Measurements from ENCODE around the gene TEKTIP1.

The TEKTIP1 gene

GRCh38 chr19:3545669-3546034 lies 6.7 kb downstream of the TEKTIP1 start:
- Histone ChIP-seq H3K9ac (no peak overlapping the region), H3K36me3 (peaks cover 75% of the 10 kb centered on the region), H3K27ac (no peak overlapping the region), H3K9me3 (no peaks in the 10 kb centered on the region), H3K4me1 (no peaks in the 10 kb centered on the region), H3K4me2 (no peak overlapping the region), H4K20me1 (peaks cover 84% of the 10 kb centered on the region), H3K27me3 (no peaks in the 10 kb centered on the region), H3K4me3 (no peak overlapping the region)
- TF ChIP-seq Cebpa-rat (IDR thresholded peaks at IDR 0.05), result no peak

DNA sequence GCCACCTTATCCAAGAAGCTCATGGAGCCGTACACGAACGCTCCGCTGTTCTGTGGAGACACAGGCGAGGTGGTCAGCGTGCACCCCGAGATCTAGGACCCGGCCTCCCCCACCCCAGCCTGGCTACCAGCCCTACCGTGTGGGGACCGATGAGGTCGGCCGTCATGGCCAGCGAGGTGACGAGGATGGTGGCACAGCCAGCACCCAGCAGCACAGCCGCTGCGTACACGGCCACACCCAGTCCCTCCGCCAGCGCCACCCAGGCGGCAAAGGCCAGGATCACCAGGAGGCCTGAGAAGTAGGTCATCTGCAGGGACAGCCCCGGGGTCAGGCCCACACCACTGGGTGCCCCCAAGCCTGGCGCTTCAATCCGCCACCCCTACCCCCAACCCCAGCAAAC lies 7.1 kb downstream of the TEKTIP1 start:
- Histone ChIP-seq H3K4me3 (no peak overlapping the region), H4K20me1 (peaks cover 88% of the 10 kb centered on the region), H3K9ac (no peak overlapping the region), H3K4me2 (no peak overlapping the region), H3K4me1 (peaks cover 1% of the 10 kb centered on the region; the same call in 1 of the 2 replicates), H3K27ac (no peak overlapping the region), H3K27me3 (no peaks in the 10 kb centered on the region), H3K9me3 (no peaks in the 10 kb centered on the region), H3K36me3 (peaks cover 80% of the 10 kb centered on the region)
- no peak for TF ChIP-seq Cebpa-rat (IDR thresholded peaks at IDR 0.05)

DNA sequence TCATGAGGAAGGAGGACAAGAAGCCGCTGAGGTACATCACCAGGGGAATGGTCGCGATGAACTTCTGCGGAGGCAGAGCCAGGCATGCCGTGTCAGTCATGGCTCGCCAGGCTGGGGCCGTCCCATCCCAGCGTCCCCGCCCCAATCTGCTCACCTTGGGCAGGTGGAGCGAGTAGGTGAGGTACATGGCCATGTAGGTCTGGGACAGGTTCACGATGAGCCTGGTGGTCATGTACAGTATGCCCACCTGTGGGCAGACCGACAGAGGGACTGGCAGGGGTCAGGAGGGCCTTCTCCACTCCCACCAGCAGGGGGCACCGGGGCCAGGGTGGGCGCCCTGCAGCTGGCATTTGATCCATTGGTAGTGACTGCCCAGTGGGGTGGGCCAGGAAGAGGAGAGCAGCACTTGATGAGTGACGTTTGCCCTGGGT lies 8.3 kb downstream of the TEKTIP1 start:
- Histone ChIP-seq H3K27me3 (no peaks in the 10 kb centered on the region), H3K9me3 (no peaks in the 10 kb centered on the region), H3K4me2 (no peak overlapping the region), H3K4me1 (peaks cover 13% of the 10 kb centered on the region), H3K36me3 (peaks cover 81% of the 10 kb centered on the region), H3K4me3 (no peak overlapping the region), H3K9ac (no peak overlapping the region), H3K27ac (no peak overlapping the region), H4K20me1 (peaks cover 91% of the 10 kb centered on the region)
- no peak for TF ChIP-seq Cebpa-rat (IDR thresholded peaks at IDR 0.05)

GRCh38 chr19:3547767-3548282 lies 8.9 kb downstream of the TEKTIP1 start:
- H3K9me3 ChIP-seq, result no peaks in the 10 kb centered on the region
- no peaks in the 10 kb centered on the region for H3K27me3 ChIP-seq
- no peak for TF ChIP-seq Cebpa-rat (IDR thresholded peaks at IDR 0.05)
- H3K4me2 ChIP-seq, result no peak overlapping the region
- no peak overlapping the region for H3K4me3 ChIP-seq
- H4K20me1 ChIP-seq, result peaks cover 91% of the 10 kb centered on the region
- H3K27ac ChIP-seq, result no peak overlapping the region
- peaks cover 19% of the 10 kb centered on the region for H3K4me1 ChIP-seq
- no peak overlapping the region for H3K9ac ChIP-seq
- H3K36me3 ChIP-seq, result peaks cover 76% of the 10 kb centered on the region

GRCh38 chr19:3548606-3549005 lies 9.6 kb downstream of the TEKTIP1 start:
- Histone ChIP-seq H3K9ac (no peak overlapping the region), H3K36me3 (peaks cover 71% of the 10 kb centered on the region), H3K4me1 (peaks cover 26% of the 10 kb centered on the region), H4K20me1 (peaks cover 91% of the 10 kb centered on the region), H3K27ac (no peak overlapping the region), H3K27me3 (no peaks in the 10 kb centered on the region), H3K4me3 (no peak overlapping the region), H3K4me2 (no peak overlapping the region), H3K9me3 (no peaks in the 10 kb centered on the region)
- no peak for TF ChIP-seq Cebpa-rat (IDR thresholded peaks at IDR 0.05)

DNA sequence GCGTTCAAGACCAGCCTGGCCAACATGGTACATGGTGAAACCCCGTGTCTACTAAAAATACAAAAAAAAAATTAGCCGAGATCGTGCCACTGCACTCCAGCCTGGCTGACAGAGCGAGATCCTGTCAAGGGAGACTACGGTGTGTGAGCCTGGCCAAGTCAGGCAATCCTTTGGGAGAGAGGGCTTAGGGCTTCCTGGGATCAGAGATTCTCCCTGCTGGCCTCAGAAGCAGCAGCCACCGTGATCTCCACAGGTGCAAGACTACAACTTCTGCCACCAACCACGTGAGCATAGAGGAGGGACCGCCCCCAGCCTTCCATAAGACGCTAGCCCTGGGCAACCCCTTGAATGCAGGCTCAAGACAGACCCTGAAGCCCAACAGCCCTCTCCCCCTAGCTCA lies 10.8 kb downstream of the TEKTIP1 start:
- Histone ChIP-seq H3K9me3 (no peaks in the 10 kb centered on the region), H3K36me3 (peaks cover 61% of the 10 kb centered on the region), H4K20me1 (peaks cover 90% of the 10 kb centered on the region), H3K4me1 (peaks cover 38% of the 10 kb centered on the region), H3K4me2 (no peak overlapping the region), H3K4me3 (no peak overlapping the region), H3K27ac (no peak overlapping the region), H3K27me3 (no peaks in the 10 kb centered on the region), H3K9ac (no peak overlapping the region)
- TF ChIP-seq Cebpa-rat (IDR thresholded peaks at IDR 0.05), result no peak

GRCh38 chr19:3550947-3551791 lies 12.2 kb downstream of the TEKTIP1 start:
- Histone ChIP-seq H3K4me1 (peaks cover 52% of the 10 kb centered on the region), H3K27ac (no peak overlapping the region; the same call in 1 of the 2 replicates), H3K4me3 (no peak overlapping the region), H3K4me2 (peak overlapping the region; percentile 95; the same call in 1 of the 2 replicates), H3K9me3 (no peaks in the 10 kb centered on the region), H3K36me3 (peaks cover 51% of the 10 kb centered on the region), H3K27me3 (no peaks in the 10 kb centered on the region), H4K20me1 (peaks cover 90% of the 10 kb centered on the region), H3K9ac (no peak overlapping the region)
- TF ChIP-seq Cebpa-rat (IDR thresholded peaks at IDR 0.05), result no peak

DNA sequence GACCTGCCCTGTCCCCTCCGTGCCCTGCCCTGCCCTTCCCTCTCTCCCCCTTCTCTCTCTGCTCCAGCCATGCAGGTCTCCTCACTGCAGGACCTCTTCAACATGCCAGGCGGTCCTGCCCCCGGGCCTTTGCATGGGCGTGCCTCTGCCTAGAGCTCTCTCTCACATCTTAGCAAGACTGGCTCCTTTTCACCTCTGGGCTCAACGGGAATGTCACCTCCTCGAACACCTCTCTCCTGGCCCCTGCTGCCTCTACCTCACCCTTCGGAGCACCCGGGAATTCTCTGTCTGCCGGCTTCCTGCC lies 12.8 kb downstream of the TEKTIP1 start:
- TF ChIP-seq Cebpa-rat (IDR thresholded peaks at IDR 0.05), result no peak
- Histone ChIP-seq H3K36me3 (peaks cover 46% of the 10 kb centered on the region), H3K4me1 (peaks cover 58% of the 10 kb centered on the region), H3K4me2 (peak overlapping the region; percentile 95; the same call in 1 of the 2 replicates), H3K27me3 (no peaks in the 10 kb centered on the region), H4K20me1 (peaks cover 91% of the 10 kb centered on the region), H3K4me3 (no peak overlapping the region), H3K9ac (no peak overlapping the region), H3K27ac (no peak overlapping the region; the same call in 1 of the 2 replicates), H3K9me3 (no peaks in the 10 kb centered on the region)

GRCh38 chr19:3554254-3555083 lies 15.5 kb downstream of the TEKTIP1 start:
- no peak for TF ChIP-seq Cebpa-rat (IDR thresholded peaks at IDR 0.05)
- Histone ChIP-seq H4K20me1 (peaks cover 72% of the 10 kb centered on the region), H3K27me3 (no peaks in the 10 kb centered on the region), H3K4me1 (peaks cover 77% of the 10 kb centered on the region), H3K4me2 (peak overlapping the region; percentile 95), H3K36me3 (peaks cover 19% of the 10 kb centered on the region), H3K9ac (peak overlapping the region; percentile 63), H3K4me3 (peak overlapping the region; percentile 52), H3K9me3 (no peaks in the 10 kb centered on the region), H3K27ac (peak overlapping the region; percentile 83)

All from BLaER1 (cell line).